GM18502 (cell line): ENCODE results near the gene DCAF8.

Experiments
- ATAC-seq: cut with Tn5 transposase; IDR thresholded peaks from one replicate; pipeline ENCODE4 v1.9.1; 2021; ENCODE audit warnings: mild to moderate bottlenecking; ENCODE audit not compliant: unreplicated experiment, poor library complexity

The DCAF8 gene

DNA sequence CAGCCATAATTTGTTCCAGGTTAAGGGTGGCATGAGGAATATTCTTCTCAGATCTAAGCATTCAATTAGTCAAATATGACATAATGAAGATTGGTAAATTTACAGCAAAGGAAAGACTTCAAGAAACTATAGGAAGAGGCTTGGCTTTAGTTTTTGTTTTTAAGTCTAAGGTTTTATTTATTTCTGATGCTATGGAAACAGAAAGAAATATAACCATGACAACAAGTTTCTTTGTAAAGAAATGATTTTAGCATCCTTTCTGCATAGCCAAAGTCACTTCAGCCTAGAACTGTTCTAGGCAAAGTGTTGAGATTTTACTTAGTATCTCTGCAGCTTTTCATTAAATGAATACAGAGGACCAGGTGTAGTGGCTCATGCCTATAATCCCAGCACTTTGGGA is 29.4 kb downstream of the DCAF8 start:
- no peak for ATAC-seq

DNA sequence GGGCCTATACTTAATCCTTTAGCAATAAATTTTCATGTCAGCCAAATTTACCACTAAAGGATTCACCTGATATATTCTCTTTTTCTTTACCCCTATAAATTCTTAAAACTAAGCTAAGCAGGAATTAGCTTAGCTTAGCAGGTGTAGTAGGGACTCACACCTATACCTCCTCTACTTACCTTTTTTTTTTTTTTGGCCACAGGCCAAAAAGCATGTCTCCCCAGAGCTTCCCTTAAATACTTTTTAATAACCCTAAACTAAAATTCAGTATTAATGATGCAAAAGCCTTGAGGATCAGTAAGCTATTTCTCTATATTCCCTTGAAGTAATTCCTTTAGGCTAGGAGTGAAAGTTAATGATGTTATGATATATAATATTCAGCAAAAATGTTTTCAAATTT is 33.9 kb downstream of the DCAF8 start:
- ATAC-seq: no peak

GRCh38 chr1:160227561-160227960 is 34.8 kb downstream of the DCAF8 start:
- no peak for ATAC-seq

GRCh38 chr1:160227034-160227433 is 35.3 kb downstream of the DCAF8 start:
- ATAC-seq: no peak

DNA sequence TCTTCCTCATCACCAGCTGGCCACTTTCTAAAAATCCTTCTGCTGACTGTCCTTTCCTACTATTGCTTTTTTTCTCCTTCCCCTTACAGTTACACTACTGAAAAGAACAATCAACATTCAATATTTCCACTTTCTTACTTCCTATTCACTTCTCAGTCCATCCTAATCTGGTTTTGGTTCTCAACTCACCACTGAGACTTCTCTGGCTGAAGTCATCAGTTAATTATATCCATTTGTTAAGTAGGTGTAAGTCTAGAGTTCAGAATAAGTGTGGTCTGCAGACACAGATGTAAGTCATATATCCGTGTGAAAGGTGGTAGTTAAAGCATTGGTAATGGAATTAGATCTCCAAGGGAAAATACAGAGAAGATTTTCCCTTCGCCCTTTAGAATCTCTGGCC is 35.7 kb downstream of the DCAF8 start:
- ATAC-seq: no peak

DNA sequence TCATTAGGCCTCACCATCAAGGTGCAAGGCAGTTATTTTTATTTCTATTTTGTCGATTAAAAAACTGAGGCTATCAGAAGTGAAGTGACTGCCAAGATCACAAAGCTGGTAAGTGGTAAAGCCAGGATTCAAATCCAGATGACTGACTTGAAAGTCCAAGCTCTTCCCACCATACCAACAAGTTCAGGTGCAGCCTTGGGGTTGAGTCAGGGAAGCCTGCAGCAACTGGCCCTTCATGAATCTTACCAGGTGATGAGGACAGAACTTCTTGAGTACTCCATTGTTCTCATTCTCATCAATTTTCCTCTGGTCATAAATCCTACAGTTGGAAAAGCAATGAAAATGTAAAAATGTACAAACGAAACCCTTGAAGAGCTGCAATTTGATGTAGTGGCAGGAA is 37.0 kb downstream of the DCAF8 start:
- no peak for ATAC-seq

GRCh38 chr1:160224606-160225005 is 37.7 kb downstream of the DCAF8 start:
- no peak for ATAC-seq

DNA sequence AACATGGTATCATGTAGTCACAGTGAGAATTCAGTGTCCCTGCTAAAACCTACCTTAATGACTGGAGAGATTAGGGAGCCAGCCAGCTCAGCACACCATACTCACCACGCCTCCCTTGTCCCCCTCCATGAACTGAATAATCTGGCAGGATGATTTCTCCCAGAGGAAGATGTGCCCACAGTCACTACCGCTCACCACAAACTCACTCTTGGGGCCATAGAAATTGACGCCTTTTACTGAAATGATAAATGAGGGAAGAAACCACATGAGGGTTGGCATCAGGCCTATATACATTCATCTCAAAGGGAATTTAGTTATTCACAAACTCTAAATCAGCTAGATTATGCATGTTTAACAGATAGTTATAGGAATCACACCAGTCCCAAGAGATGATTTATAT is 39.8 kb downstream of the DCAF8 start:
- ATAC-seq: no peak

- ATAC-seq: no peak
These were observed 41.3 kb downstream of the DCAF8 start for GRCh38 chr1:160221089-160221488.

GRCh38 chr1:160220301-160220700 is 42.0 kb downstream of the DCAF8 start:
- no peak for ATAC-seq

GRCh38 chr1:160219062-160219929 is 43.1 kb downstream of the DCAF8 start:
- no peak for ATAC-seq

- no peak for ATAC-seq
These were observed 44.8 kb downstream of the DCAF8 start for GRCh38 chr1:160217481-160218051.

GRCh38 chr1:160216301-160216700 is 46.0 kb downstream of the DCAF8 start:
- no peak for ATAC-seq

DNA sequence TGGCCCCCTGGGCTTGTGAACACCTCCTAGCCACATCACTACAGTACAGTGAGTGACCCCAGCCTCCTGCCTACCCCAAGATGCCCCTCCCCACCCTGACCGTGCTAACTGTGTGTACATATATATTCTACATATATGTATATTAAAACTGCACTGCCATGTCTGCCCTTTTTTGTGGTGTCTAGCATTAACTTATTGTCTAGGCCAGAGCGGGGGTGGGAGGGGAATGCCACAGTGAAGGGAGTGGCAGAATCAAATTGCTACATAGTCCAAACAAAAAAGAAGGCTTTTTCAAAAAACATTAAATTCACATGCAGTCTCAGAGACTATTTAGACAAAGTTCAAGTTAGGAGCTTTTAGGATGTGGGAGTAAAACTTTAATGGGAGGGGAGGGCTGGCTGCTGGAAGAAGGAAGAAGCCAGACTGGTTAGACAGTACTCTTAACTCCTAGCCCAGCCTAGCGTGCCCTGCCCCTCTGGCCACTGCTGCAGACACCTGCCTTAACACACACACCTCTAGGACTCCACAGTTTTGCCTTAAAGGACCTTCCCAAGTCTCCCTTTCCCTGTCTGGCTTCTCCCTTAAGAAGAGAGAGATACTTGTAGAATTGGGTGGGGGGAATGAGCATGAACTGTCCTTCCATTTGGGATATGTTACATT is 47.7 kb downstream of the DCAF8 start:
- no peak for ATAC-seq

DNA sequence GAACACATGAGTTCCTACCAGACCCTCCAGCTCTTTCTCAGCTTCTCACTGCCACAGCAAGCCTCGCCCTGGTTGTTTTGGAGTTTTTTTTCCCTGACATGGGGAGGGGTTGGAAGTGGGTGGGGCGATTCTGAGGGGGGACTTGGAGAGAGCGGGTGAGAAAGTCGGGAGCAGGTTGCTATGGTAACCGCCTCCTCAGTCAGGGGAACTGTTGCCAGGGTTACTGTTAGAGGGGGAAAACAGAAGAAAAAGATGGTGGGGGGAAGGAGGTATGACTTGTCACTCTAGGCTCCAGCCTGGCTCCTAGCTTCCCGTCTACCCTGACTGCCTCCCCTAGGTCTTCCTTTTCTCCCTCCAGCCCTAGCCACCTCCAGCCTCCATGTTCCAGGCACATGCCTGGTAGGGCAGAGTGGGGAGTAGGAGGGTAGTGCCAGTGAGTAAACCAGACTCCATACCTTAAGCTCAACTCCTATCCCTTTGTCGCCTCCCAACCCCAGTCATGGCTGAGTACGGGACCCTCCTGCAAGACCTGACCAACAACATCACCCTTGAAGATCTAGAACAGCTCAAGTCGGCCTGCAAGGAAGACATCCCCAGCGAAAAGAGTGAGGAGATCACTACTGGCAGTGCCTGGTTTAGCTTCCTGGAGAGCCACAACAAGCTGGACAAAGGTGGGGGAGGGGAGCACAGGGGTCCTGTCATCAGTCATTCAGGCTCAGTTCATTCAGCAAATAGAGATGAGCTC is 51.1 kb downstream of the DCAF8 start:
- no peak for ATAC-seq

DNA sequence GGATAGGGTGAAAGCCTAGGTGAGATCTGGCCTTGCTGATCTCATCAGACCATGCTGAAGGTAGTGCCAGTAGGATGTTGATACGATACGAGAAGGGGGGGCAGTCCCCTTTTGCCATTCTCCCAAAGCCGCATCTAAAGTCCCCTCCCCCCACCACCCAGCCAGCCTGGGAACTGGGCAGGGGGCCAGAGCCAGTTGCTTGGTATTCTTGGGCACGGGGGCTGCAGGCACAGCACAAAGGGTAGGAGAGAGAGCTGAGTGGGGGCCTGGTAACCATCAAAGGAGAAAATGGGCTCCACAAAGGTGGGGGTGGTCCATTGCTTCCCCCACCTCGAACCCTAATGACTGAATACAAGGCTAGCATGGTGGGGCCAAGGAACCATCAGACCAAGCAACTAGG is 51.8 kb downstream of the DCAF8 start:
- ATAC-seq: no peak

DNA sequence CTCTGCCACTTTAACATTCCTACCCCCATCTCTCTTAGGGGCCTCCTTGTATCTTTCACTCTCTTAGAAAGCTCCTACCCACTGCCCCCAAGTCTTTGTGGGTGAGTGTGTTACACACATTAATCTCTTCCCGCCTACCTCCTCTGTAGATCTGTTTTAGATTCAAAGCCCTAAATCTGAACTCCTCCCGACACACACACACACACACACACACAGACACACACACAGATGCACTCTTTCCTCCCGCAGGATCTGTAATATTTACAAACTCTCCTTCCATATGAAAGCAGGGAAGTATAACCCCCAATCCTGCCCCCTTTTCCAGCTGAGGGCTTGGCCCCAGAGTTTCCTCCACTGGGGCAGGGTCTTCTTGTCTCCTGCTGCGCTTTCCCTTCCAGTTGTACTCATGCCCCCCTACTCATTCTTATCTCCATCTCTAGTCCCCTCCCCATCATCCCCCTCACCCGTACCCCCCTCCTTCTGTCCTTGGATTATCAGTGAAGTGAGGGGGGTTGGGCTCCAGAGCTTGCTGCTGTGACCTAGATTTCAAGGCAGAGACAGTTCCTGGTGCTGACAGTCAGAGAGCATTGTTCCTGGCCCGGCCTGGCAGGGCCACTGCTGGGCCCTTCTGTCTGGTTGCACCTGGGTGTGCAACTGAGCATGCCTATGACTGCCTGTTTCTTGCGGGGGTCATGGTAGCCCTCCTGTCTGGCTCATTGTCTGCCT is 52.9 kb downstream of the DCAF8 start:
- no peak for ATAC-seq

GRCh38 chr1:160208557-160209320 is 53.6 kb downstream of the DCAF8 start:
- no peak for ATAC-seq

DNA sequence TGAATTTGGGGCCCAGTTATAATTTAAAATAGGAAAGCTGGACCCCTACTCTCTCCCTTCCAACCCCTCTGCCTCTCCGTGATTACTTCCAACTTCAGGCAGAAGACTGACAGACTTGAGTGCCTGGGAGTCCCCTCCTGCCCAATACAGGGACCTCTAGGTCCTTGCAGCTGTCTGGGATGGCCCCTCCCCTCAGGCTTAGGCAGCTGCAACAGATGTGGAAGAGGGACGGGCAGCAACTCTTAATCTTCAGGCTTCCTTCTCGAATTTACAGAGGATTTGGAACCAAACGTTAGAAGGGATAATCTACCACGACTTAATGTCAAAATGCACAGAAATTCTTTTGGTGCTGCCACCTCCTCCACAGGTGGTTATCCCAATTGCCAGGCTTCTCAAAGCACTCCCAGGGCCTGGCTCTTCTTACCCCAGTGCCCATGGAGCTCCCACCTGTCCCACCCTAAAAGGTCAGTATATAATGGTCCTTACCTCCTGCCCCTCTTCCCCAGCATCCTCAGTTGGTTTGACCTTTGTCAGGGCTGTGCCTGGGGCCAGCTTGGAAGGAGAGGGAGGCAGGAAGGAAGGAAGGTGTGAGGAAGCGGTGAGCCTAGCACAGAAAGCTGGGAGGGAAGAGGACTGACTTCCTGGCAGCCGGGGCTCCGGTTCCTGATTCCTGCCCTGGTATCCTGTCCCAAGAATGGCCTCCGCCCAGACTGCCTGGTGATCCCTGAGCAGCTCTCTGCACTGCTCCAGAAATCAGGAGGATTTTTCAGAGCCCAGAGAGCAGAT is 54.4 kb downstream of the DCAF8 start:
- no peak for ATAC-seq
